ENCODE measurements around the gene FSTL4.

Gene FSTL4

GRCh38 chr5:133336121-133336968, 276.0 kb downstream of the FSTL4 start:
- no peak for DNase-seq

DNA sequence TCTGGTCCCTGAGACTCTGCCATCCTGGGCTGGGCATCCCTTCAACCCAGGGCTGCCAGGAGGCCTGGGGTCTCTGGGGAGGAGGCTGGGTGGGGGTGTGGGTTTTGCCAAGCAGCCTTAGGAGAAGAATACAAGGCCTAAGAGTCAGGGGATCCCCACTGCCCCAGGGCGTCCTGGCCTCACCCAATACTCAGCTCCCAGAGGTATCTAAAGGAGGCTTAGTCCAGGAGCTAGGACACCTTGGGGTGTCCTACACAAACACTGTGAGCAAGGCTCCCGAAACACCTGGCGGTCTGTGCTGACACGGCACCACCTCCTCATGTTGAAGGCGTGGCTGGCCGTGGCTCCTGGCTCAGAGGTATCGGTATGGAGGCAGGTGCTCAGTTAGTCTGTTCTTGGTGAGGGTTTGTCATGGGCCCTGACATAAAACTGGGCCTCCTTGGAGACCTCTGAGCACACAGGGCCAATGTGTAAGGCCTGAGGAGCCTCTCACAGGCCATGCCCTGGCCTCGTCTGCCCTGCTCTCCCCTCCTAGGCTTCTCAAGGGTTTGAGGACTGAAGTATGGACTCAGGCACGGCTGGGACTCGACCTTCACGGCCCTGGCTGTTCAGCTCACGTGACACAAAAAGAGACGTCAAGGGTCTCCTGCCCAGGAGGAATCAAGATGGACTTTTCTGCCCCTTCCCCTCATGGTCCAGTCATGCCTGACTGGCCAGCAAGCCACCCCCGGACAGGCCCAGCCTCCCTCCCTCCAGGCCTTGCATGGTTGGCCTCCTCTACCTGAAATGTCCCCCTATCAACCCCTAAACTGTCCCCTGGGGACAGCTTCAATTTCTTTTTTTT, 277.3 kb downstream of the FSTL4 start:
- no peak for DNase-seq

GRCh38 chr5:133333326-133334150, 278.8 kb downstream of the FSTL4 start:
- no peak for DNase-seq

- DNase-seq = no peak
These were observed 279.8 kb downstream of the FSTL4 start for GRCh38 chr5:133332439-133333024.

DNA sequence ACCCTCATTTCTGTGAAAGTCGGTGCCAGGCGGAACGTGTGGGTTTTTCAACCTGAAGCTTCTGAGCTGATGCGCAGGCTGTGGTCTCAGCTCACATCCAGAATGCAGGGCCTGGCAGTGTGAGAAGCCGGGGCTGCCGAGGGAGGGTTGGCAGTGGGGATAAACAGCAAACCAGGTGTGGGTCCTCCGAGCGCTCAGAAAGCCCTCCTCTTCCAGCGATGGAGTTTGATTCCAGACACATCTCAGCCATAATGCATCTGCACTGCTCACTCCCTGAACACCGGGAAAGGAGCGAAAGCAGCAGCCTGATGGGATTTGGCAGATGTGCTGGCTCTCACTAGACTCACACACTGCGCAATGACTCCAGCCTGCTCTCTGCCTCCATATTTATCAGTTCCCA, 280.4 kb downstream of the FSTL4 start:
- DNase-seq = no peak

DNA sequence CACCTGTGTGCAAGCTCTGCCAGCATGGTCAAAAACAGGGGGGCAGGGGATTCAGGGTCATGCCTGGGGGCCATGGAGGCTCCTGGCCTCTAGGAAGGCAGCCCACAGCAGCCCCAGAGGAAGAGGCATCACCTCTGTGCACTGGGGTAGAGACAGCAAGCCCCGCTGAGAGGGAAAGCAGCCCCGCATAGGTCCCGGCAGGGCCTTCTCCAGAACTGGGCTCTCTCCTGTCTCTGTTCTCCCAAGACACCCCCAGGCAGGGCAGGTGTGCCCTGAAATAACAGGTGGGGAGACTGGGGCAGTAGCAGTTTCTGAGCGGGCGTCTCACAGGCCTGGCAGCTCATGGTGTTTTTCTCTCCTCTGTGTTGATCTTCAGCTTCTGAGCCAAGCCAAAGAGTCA, 281.4 kb downstream of the FSTL4 start:
- no peak for DNase-seq

DNA sequence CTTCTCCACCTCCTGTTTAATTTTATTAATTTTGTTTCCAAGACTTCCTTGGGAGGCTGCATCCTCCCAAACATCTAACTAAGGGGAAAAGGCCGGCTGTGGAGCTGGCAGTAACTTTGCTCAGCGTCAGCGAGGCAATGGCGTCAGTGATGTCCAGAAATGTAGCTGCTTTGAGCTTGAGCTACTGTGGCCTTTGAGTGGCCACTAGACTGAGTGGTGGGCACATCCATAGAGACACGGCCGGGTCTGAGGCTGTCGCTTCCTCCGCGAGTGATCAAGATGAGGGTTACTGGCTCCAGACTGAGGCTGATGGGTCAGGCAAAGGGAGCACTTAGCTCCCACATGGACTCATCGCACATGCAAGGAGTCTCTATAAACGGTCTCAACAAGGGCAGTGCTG, 283.5 kb downstream of the FSTL4 start:
- no peak for DNase-seq

DNA sequence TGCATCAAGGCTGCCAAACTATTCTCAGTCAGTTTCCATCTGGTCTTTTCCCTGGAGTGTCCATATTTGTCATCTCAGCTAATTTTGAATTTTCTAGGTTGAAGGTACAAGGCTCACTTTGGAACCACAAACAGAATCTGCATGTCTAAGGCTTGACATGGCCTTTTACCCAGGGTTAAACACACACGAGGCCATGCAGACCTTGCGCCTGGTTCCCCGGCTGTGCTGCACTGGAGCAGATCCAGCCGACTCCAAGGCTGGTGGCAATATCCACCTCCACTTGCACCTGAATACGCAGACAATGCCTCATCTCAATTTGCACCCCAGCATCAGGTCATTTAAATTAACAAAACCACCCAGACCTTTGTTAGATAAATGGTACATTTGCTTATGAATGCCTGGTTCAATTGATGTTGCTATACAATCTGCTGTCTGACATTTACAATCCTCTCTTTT, 284.4 kb downstream of the FSTL4 start:
- no peak for DNase-seq

DNA sequence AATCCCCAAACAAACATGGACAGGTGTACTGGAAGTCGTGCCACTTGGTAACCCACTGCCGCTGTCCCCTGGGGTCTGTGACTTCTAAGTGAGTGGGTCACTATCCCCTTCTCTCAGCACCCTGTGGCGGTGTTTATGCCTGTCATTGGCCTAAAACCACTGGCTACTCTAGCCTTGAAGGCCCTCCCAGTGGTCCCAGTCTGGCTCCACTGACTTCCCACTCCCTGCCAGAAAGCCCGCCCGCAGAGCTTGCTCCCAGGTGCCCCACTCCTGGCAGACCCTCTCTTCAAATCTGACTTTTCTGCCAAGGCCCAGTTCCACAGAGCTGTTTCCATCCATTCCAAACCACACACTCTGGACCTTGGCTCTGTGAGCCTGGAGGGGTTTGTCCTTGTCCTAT, 286.0 kb downstream of the FSTL4 start:
- DNase-seq = no peak

- no peak for DNase-seq
These were observed 286.5 kb downstream of the FSTL4 start for GRCh38 chr5:133325864-133326263.

DNA sequence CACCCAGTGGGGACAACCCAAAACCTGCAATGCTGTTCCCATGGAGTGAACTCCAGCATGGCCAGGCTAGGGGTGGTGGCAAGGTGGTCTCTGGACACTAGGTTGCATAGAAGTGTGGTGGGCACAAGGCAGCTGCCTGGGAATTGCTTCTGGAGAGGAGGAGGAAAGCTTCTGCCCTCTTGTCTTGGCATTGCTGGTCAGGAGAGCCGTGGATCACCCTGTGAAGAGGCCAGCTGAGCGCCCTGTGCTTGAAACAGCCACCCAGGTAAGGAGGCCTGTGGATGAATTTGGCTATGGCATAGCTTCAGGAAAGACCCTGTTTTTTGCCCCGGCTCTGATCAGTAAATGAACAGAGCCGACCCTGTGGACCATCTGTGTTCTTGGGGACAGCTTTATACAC, 287.4 kb downstream of the FSTL4 start:
- DNase-seq = no peak

GRCh38 chr5:133323494-133324457, 288.6 kb downstream of the FSTL4 start:
- DNase-seq = no peak

DNA sequence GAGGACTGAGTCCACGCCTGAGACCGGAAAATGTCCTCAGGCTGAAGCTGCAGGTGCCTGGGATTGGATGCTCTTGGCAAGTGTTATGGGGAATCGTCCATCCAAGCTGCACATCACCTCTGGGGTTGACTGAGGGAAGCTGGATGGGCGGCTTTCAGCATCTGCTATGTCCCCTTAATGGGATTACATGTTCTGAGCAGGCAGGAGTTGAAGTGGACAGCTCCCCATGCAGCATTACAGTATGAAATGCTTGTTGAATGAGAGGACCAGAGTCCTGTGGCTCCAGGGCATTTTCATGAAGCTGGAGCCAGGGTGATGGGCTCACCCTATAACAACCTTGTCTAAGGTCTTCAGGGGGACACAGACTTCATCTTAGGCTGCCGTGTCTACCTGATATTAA, 289.6 kb downstream of the FSTL4 start:
- no peak for DNase-seq

DNA sequence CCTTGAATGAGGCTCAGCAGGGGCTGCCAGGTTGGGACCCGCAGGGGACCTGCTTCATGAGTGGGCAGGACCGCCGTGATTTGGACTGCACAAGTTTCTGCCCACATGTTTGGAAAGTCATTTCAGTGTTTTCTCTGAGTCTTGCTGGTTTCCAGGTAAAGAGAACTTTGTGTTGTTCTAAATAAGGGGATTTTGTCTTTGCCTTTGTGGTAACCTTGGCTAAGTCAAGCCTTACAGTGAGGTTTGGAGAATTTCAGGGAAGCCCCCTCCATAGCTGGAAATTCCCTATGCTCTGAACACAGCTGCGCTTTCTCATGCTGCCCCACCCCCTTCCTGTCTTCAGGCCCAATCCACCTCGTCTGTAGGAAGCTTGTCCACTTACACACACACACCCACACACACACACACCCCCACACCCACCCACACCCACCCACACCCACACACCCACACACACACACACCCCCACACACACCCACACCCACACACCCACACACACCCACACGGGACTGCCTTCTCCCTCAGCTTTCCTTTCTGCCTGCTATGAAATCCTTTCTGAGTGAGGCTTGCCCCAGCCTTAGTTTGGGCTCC, 290.4 kb downstream of the FSTL4 start:
- no peak for DNase-seq

DNA sequence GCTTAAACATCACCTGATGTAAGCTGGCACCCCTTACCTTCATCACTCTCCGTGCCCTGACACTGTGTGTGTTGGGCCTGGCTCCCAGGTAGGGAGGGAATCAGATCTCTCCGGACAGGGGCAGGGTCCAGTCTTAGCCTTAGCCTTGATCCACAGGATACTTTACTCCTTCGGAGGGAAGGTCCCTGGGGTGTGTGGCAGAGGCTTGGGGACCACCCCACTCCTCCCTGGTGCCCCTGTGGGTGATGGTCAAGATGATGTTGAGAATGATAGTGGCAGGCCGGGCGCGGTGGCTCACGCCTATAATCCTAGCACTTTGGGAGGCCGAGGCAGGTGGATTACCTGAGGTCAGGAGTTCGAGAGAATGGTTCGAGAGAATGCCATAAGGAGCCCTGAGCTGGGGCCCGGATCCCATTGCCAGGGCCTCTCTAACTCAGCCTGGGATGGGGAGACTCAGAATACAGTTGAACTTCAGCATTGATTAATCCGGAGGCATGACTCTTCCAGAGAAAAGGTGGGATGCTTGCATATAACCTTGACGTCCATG, 291.0 kb downstream of the FSTL4 start:
- no peak for DNase-seq

GRCh38 chr5:133319905-133320520, 292.3 kb downstream of the FSTL4 start:
- peak; percentile 8 for DNase-seq

DNA sequence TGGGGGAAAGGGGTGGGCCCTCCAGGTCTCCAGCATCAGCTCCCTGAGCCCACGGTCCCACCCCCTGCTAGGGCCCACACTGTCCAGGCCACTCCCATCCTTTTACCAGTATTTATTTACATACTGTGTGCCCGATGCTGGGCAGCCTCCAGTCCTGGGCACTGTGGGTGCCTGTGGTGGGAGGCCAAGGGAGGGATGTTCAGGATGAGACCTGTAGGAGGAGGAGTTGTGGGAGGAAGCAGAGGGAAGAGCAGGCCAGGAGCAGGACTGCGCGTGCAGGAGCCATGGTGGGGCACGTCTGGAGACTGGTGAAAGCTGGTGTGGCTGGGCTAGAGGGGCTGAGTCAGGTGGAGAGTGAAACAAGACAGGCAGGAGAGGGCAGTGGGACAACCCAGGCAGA, 293.1 kb downstream of the FSTL4 start:
- DNase-seq = no peak

GRCh38 chr5:133317558-133317957, 294.8 kb downstream of the FSTL4 start:
- no peak for DNase-seq

GRCh38 chr5:133316346-133317343, 295.7 kb downstream of the FSTL4 start:
- no peak for DNase-seq
